ENCODE data around the gene SKP1.

Gene SKP1

DNA sequence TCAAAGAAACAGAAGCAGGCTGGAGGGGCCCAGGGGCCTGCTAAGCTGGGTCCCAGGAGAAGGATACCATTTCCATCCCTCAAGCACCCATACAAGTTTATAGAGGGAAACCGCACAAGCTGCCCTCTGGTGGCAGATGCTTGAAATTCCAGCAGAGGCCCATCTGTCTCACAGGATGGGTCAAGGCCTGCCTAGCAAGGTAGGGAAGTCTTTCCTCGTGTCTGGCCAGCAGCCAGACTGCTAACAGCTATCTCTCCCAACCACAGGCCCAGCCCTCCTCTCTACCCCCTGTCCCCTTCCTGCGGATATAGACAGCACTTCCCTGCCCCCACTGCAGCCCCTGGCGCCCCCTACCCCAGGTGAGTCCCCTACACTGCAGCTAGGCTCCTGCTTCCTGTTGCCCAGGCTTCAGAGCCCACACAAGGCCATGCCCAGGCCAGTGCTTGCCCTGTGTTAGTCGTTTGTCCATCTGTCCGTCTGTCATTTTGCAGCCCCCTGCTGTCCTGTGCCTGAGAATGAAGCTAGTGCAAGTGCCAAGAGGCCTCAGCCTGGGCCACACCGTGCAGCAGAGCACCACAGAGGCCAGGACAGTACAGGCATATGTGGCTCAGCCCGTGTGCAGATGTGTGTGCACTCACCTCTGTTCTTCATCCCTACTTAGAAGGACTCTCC, 36.1 kb downstream of the SKP1 start:
- DNase-seq (ENCODE audit: insufficient read length) (no peak), FAIRE-seq (peak; percentile 68)
- TF ChIP-seq POLR2AphosphoS5 (IDR thresholded peaks at IDR 0.05; ENCODE audit: low read depth, low read length) (no peak), POLR2A (IDR thresholded peaks at IDR 0.05; ENCODE audit: low read depth, low read length) (no peak), TAF1 (IDR thresholded peaks at IDR 0.05; ENCODE audit: borderline replicate concordance, low read depth, low read length) (no peak)

- DNase-seq (ENCODE audit: insufficient read length) (no peak), FAIRE-seq (no peak)
- TF ChIP-seq POLR2AphosphoS5 (IDR thresholded peaks at IDR 0.05; ENCODE audit: low read depth, low read length) (no peak), POLR2A (IDR thresholded peaks at IDR 0.05; ENCODE audit: low read depth, low read length) (no peak), TAF1 (IDR thresholded peaks at IDR 0.05; ENCODE audit: borderline replicate concordance, low read depth, low read length) (no peak)
Observed at GRCh38 chr5:134139891-134140469, 36.8 kb downstream of the SKP1 start.

GRCh38 chr5:134139377-134139851, 37.3 kb downstream of the SKP1 start:
- TF ChIP-seq POLR2A (IDR thresholded peaks at IDR 0.05; ENCODE audit: low read depth, low read length) (no peak), TAF1 (IDR thresholded peaks at IDR 0.05; ENCODE audit: borderline replicate concordance, low read depth, low read length) (no peak), POLR2AphosphoS5 (IDR thresholded peaks at IDR 0.05; ENCODE audit: low read depth, low read length) (no peak)
- FAIRE-seq (no peak), DNase-seq (ENCODE audit: insufficient read length) (no peak)

- DNase-seq (ENCODE audit: insufficient read length) (peak; percentile 63), FAIRE-seq (peak; percentile 99)
- TF ChIP-seq POLR2A (IDR thresholded peaks at IDR 0.05; ENCODE audit: low read depth, low read length) (peak; percentile 47; the same call in 1 of the 2 replicates), TAF1 (IDR thresholded peaks at IDR 0.05; ENCODE audit: borderline replicate concordance, low read depth, low read length) (no peak), POLR2AphosphoS5 (IDR thresholded peaks at IDR 0.05; ENCODE audit: low read depth, low read length) (peak; percentile 82; the same call in 1 of the 2 replicates)
Observed at GRCh38 chr5:134138416-134139376, 38.1 kb downstream of the SKP1 start.

GRCh38 chr5:134136771-134137170, 40.0 kb downstream of the SKP1 start:
- DNase-seq (ENCODE audit: insufficient read length) (no peak), FAIRE-seq (no peak)
- TF ChIP-seq POLR2AphosphoS5 (IDR thresholded peaks at IDR 0.05; ENCODE audit: low read depth, low read length) (no peak), POLR2A (IDR thresholded peaks at IDR 0.05; ENCODE audit: low read depth, low read length) (no peak), TAF1 (IDR thresholded peaks at IDR 0.05; ENCODE audit: borderline replicate concordance, low read depth, low read length) (no peak)

DNA sequence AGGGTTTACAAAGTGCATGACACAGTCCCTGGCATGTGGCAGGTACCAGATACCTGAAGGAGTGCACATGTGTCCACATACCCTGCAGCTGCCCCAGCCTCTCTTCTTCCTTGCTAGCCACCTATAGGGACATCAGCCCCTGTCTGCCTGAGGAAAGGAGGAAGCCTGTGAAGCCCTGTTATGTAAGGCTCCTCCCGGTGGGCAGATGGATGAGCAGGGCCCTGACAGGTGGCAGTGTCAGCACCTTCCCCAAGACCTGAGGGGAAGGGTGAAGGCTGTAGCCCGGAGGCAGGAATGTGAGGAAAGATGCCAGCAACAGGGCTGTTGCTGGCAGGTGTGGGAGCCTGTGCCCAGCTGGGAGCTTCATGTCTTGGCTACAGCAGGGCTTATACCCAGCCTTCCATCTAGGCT, 40.5 kb downstream of the SKP1 start:
- no peak for FAIRE-seq
- no peak for DNase-seq (ENCODE audit: insufficient read length)
- TF ChIP-seq POLR2A (IDR thresholded peaks at IDR 0.05; ENCODE audit: low read depth, low read length) = no peak
- no peak for TF ChIP-seq TAF1 (IDR thresholded peaks at IDR 0.05; ENCODE audit: borderline replicate concordance, low read depth, low read length)
- no peak for TF ChIP-seq POLR2AphosphoS5 (IDR thresholded peaks at IDR 0.05; ENCODE audit: low read depth, low read length)

DNA sequence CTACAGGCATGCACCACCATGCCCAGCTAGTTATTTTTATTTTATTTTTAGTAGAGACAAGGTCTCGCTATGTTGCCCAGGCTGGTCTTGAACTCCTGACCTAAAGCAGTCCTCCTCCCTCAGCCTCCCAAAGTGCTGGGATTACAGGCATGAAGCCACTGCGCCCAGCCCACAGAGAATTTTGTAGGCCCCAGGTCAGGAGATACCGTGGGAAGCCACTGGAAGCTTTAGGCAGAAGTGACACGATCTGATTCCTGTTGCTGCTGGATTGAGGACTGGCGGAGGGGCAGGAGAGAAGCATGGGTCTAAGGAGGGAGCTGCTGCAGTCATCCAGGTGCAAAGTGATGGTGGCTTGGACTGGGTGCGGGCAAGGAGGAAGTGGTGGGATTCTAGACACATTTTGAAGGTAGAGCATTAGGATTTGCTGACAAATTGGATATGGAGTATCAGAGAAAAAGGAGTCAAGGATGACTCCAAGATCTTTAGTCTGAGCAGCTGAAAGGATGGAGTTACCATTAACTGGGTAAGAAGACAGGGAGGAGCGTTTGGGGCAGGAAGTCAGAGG, 41.6 kb downstream of the SKP1 start:
- DNase-seq (ENCODE audit: insufficient read length) = no peak
- TF ChIP-seq POLR2AphosphoS5 (IDR thresholded peaks at IDR 0.05; ENCODE audit: low read depth, low read length) (no peak), TAF1 (IDR thresholded peaks at IDR 0.05; ENCODE audit: borderline replicate concordance, low read depth, low read length) (no peak), POLR2A (IDR thresholded peaks at IDR 0.05; ENCODE audit: low read depth, low read length) (no peak)
- no peak for FAIRE-seq

GRCh38 chr5:134133995-134134541, 42.7 kb downstream of the SKP1 start:
- DNase-seq (ENCODE audit: insufficient read length) (no peak), FAIRE-seq (no peak)
- no peak for TF ChIP-seq POLR2AphosphoS5 (IDR thresholded peaks at IDR 0.05; ENCODE audit: low read depth, low read length)
- TF ChIP-seq TAF1 (IDR thresholded peaks at IDR 0.05; ENCODE audit: borderline replicate concordance, low read depth, low read length) = no peak
- TF ChIP-seq POLR2A (IDR thresholded peaks at IDR 0.05; ENCODE audit: low read depth, low read length) = no peak

DNA sequence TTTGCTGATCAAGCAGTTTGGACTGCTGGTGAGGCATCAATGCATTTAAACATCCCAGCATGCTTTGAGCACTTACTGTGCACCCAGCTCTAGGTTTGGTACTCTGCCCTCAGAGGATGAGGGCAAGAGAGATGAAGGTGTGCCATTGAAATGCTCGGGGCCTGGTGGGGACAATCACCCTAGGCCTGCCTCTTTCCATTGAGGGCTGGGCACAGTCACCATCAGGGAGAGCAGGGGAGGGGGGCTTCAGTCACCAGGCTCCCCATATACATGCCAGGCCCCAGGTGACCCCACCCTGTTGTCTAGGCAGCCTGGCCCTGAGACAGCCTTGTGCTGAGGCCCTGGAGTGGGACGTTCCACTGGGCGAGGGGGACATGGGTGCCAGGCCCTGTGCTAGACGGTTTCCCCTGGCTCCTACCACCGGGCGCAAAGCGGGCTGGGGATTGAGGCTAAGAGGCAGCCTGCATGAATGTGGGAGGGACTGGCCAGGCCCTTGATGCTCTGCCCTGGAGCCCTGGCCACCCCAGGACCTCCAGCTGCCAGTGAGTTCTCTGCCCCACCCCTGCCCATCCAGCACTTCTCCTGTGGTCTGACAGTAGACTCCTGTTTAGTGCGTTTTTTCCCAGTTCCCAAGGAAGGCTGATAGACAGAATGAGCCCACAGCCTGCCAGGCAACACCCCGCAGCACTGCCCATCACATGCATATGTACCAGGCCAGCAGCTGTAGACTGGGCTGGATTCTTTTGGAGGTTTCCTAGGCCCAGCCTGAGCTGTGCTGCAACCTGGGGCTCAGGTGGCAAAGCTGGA, 43.4 kb downstream of the SKP1 start:
- 0 out of 2 replicates have a peak, but pooled peaks have one; percentile 4 for TF ChIP-seq POLR2A (IDR thresholded peaks at IDR 0.05; ENCODE audit: low read depth, low read length)
- TF ChIP-seq POLR2AphosphoS5 (IDR thresholded peaks at IDR 0.05; ENCODE audit: low read depth, low read length) = no peak; the same call in 1 of the 2 replicates
- DNase-seq (ENCODE audit: insufficient read length) (no peak), FAIRE-seq (no peak)
